Measurements from ENCODE around the gene PCDH1. TPM values are rescaled to one million over a fixed set of nuclear protein-coding genes. Genes with fewer than 3 reads are reported as not detected.
"Not testable (repeated sequence)": the region's sequence is repeated elsewhere in the genome, so short reads cannot be mapped to it uniquely, and the experiment has no call there.

PCDH1 gene
- total RNA-seq (2022), result 9.9 and 15.7 TPM in 2 replicates
- percentile 38 among the genes with signal in this experiment for Bru-seq, nascent RNA
- BruChase-seq, experiment 1, labeled RNA remaining after a 6-hour chase, result percentile 54 among the genes with signal in this experiment
- percentile 41 among the genes with signal in this experiment for BruChase-seq, experiment 2, labeled RNA remaining after a 2-hour chase
- long read RNA-seq, transcript PCDH1-203 (3 exons, 3,827 nt), result major isoform, 16 of 20 reads
- long read RNA-seq, partial matches to known transcripts, result 2 of 20 reads
- long read RNA-seq, other reads (novel, unspliced or antisense), result 2 of 20 reads

DNA sequence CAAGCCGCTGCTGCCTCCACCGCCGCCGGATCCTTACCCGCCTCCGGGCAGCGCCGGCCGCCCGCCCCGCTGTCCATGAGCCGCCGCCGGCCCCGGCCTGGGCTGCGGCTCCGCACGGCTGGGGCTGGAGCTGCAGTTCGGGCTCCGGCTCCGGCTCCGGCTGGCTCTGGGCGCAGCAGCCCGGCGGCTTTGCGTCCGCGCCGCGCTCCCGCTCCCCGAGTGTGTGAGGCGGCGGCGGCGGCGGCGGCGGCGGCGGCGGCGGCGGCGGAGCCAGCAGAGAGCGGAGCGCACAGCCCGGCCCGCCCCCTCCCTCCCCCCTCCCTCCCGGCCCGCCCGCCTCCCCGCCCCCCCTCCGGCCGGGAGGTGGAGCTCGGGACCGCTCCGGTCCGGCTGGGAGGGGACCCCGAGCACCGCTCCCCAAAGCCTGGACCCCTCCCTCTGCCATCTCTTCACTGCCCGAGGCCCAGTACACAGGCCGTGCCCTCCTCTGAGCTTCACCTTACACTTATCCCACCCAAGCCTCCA lies at the start of gene PCDH1:
Gene PCDH1 (minus strand): TSS at position 225 of the 525 bp plus-strand sequence. CDS start 148 bp downstream, at position 77.
- Mint-ChIP-seq H3K4me3 (ENCODE audit: unreplicated experiment) (peak within 1 kb of the TSS; percentile 80), H3K36me3 (ENCODE audit: insufficient read depth, unreplicated experiment) (no peaks in the 10 kb centered on the region), H3K4me1 (ENCODE audit: insufficient read depth, unreplicated experiment) (peaks cover 30% of the 10 kb centered on the region), H3K27me3 (ENCODE audit: insufficient read depth, unreplicated experiment) (peaks cover 48% of the 10 kb centered on the region), H3K9me3 (ENCODE audit: unreplicated experiment) (no peaks in the 10 kb centered on the region), H3K27ac (ENCODE audit: low read depth, unreplicated experiment) (no peak within 1 kb of the TSS)
- peak; percentile 45 for DNase-seq (ENCODE audit: unreplicated experiment)
- TF ChIP-seq CTCF (IDR thresholded peaks at IDR 0.05; ENCODE audit: unreplicated experiment), result no peak
- no TSS peak for BruUV-seq (replicated peaks)
- CTCF ChIA-PET, result interaction anchor here (0.6 to 20.1 kb wide), 61 partner anchors 9 to 281 kb away, joined by 3 to 677 read pairs (median 5); partner anchors contain the start of genes ARAP3, DELE1, DIAPH1 and PCDH12
- intact Hi-C loops (cut with micrococcal nuclease), result loop anchor here (2.0 kb wide), 2 partner anchors 29 to 285 kb away; no protein-coding TSS in a partner anchor
- POLR2A ChIA-PET, result interaction anchor here (0.6 to 7.0 kb wide), 15 partner anchors 12 to 242 kb away, joined by 3 to 68 read pairs (median 5); partner anchors contain the start of genes DELE1, HDAC3, RELL2 and RNF14

DNA sequence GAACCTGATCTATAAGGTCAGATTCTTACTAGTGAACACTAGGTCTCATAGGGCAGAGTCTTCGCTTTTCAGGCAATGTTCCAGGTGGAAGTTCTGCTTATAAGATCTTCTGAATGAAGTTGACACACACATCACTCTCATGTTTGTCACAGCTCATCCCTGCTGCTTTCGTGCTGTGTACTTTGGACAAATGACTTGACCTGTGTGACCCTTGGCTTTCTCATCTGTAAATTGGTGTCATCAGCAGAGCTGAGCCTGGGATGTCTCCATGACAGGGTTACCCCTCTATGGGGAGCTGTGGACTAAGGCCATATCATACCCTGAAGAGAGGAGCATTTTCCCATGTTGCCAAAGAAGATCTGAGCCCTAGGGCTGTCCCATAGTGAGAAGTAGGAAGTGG lies 48.2 kb upstream of the PCDH1 start:
- POLR2A ChIA-PET, result interaction anchor here (1.3 kb wide), 1 partner anchor 43 kb away, joined by 4 read pairs; the partner anchor contains the start of gene RNF14
- DNase-seq (ENCODE audit: unreplicated experiment), result no peak
- intact Hi-C loops (cut with micrococcal nuclease), result no loop called here
- H3K27me3 Mint-ChIP-seq (ENCODE audit: insufficient read depth, unreplicated experiment), result no peaks in the 10 kb centered on the region
- no peak overlapping the region for H3K4me3 Mint-ChIP-seq (ENCODE audit: unreplicated experiment)
- H3K9me3 Mint-ChIP-seq (ENCODE audit: unreplicated experiment), result no peaks in the 10 kb centered on the region
- CTCF ChIA-PET, result interaction anchor here (0.6 to 1.9 kb wide), 4 partner anchors 34 to 445 kb away, joined by 3 to 10 read pairs (median 4); no protein-coding TSS in a partner anchor
- BruUV-seq (replicated peaks), result no TSS peak
- H3K4me1 Mint-ChIP-seq (ENCODE audit: insufficient read depth, unreplicated experiment), result peaks cover 11% of the 10 kb centered on the region
- no peak for TF ChIP-seq CTCF (IDR thresholded peaks at IDR 0.05; ENCODE audit: unreplicated experiment)
- peak overlapping the region; percentile 57 for H3K27ac Mint-ChIP-seq (ENCODE audit: low read depth, unreplicated experiment)
- H3K36me3 Mint-ChIP-seq (ENCODE audit: insufficient read depth, unreplicated experiment), result peaks cover 74% of the 10 kb centered on the region

DNA sequence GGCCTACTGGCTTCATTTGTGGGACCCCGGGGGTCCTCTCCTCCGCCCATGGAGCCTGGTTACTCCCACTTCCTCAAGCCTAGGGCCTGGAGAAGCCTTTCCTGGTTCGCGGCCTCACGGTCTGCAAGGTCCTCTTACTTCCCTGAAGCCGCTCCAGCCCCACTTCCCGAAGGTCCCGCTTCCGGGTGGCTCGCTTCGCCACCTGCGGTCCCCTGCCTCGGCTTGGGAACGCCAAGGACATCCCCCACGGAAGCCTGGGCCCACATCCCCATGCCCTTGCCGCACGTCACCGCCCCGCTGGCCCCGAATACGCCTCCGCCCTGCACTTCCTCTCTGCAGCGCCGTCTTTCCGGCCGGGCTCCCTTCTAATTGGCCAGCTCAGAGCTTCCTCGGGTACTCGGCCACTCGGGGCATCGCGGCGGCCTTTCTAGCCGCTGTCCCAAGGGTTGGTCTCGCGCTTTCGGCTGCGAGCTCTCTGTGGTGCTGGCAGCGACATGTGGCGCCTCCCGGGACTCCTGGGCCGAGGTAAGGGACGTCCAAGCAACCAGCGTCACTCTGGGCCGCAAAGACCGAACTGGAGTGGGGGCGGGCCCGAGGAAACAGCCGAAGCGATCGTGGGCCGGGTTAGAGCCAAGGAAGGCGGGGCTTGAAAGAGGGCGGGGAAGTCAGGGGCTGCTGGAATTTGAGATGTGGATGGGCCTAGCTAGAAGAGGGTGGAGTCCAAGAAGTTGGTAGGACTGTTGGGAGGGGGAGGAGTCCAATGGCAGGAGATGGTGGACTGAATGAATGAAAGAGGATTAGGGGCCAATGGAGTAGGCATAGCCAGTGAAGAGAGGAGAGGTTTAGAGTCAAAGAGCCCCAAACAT lies 45.5 kb upstream of the PCDH1 start, which contains the start of gene DELE1:
Gene DELE1 (plus strand): TSS at position 424 of the 866 bp plus-strand sequence. CDS start 71 bp downstream, at position 495.
- H3K4me1 Mint-ChIP-seq (ENCODE audit: insufficient read depth, unreplicated experiment), result peaks cover 11% of the 10 kb centered on the region
- intact Hi-C loops (cut with micrococcal nuclease), result no loop called here
- H3K27me3 Mint-ChIP-seq (ENCODE audit: insufficient read depth, unreplicated experiment), result no peaks in the 10 kb centered on the region
- H3K27ac Mint-ChIP-seq (ENCODE audit: low read depth, unreplicated experiment), result peak within 1 kb of the TSS; percentile 94
- TF ChIP-seq CTCF (IDR thresholded peaks at IDR 0.05; ENCODE audit: unreplicated experiment), result no peak
- peaks cover 47% of the 10 kb centered on the region for H3K36me3 Mint-ChIP-seq (ENCODE audit: insufficient read depth, unreplicated experiment)
- TSS peak; percentile 88 for BruUV-seq (replicated peaks)
- peak; percentile 98 for DNase-seq (ENCODE audit: unreplicated experiment)
- CTCF ChIA-PET, result interaction anchor here (0.6 to 7.2 kb wide), 15 partner anchors 9 to 1262 kb away, joined by 3 to 44 read pairs (median 4); partner anchors contain the start of genes DIAPH1, PCDH1 and RNF14
- POLR2A ChIA-PET, result interaction anchor here (0.6 to 5.0 kb wide), 32 partner anchors 9 to 848 kb away, joined by 3 to 57 read pairs (median 4); partner anchors contain the start of genes ARAP3, DIAPH1, FCHSD1 and HDAC3
- peak within 1 kb of the TSS; percentile 75 for H3K4me3 Mint-ChIP-seq (ENCODE audit: unreplicated experiment)
- H3K9me3 Mint-ChIP-seq (ENCODE audit: unreplicated experiment), result no peaks in the 10 kb centered on the region

DNA sequence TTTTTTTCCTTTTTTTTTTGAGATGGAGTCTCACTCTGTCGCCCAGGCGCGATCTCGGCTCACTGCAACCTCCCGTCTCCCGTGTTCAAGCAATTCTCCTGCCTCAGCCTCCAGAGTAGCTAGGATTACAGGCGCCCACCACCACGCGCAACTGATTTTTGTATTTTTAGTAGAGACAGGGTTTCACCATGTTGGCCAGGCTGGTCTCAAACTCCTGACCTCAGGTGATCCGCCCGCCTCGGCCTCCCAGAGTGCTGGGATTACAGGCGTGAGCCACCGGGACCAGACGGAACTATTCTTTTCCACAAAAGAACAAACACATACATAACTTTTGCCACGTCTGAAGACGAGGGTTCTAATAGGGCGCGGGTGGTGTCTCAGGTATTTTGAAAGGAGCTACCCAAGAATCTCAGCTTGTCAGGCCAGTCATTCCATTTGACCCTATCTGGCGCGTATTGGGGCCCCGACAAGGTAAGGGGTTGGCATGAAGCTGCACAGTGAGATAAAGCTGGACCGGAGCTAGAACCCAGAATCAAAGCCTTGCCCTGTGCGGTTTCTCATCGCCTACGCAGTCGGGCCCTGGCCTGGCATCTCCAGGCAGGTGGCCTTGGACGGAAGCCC lies 44.7 kb upstream of the PCDH1 start:
- H3K27me3 Mint-ChIP-seq (ENCODE audit: insufficient read depth, unreplicated experiment); DNase-seq (ENCODE audit: unreplicated experiment); BruUV-seq (replicated peaks); H3K9me3 Mint-ChIP-seq (ENCODE audit: unreplicated experiment); intact Hi-C loops (cut with micrococcal nuclease): not testable (repeated sequence)
- H3K4me3 Mint-ChIP-seq (ENCODE audit: unreplicated experiment), result peak overlapping the region; percentile 75
- H3K4me1 Mint-ChIP-seq (ENCODE audit: insufficient read depth, unreplicated experiment), result peaks cover 11% of the 10 kb centered on the region
- H3K36me3 Mint-ChIP-seq (ENCODE audit: insufficient read depth, unreplicated experiment), result peaks cover 39% of the 10 kb centered on the region
- ChIA-PET CTCF (interaction anchor here (0.6 to 7.2 kb wide), 16 partner anchors 8 to 795 kb away, joined by 3 to 44 read pairs (median 4); partner anchors contain the start of genes DIAPH1, PCDH1 and RNF14), POLR2A (interaction anchor here (0.6 to 5.0 kb wide), 26 partner anchors 8 to 304 kb away, joined by 3 to 57 read pairs (median 5); partner anchors contain the start of genes ARAP3, DIAPH1, HDAC3 and PCDH1)
- peak overlapping the region; percentile 94 for H3K27ac Mint-ChIP-seq (ENCODE audit: low read depth, unreplicated experiment)

All from MCF 10A (cell line).